CD8-positive, alpha-beta memory T cell (primary cell): Measurements from ENCODE around the gene NEK9. TPM values are rescaled to one million over a fixed set of nuclear protein-coding genes. Genes with fewer than 3 reads are reported as not detected.
A peak's percentile ranks its signal among the peaks of the same experiment; 100 is the strongest.
"Not testable (repeated sequence)": the region's sequence is repeated elsewhere in the genome, so short reads cannot be mapped to it uniquely, and the experiment has no call there.

Experiments used
- CTCF ChIA-PET: fragments of 350-600 bp; sonication (Branson Sonifier 250); formaldehyde crosslinking; loops from one replicate; lab custom pipeline; 2021; ENCODE audit warnings: antibody characterized with exemption; lab: Charles Lee
- POLR2A ChIA-PET: fragments of 350-600 bp; sonication (Branson Sonifier 250); formaldehyde crosslinking; loops from one replicate; lab custom pipeline; 2021; ENCODE audit warnings: antibody characterized with exemption; lab: Charles Lee
- DNase-seq, 5 donors: peaks; one replicate each; pipeline versions ENCODE4 v3.0.0 to v3.0.0-alpha.2; 2020 to 2022; ENCODE audit warnings: mixed read lengths in 1 of 5
- H3K27ac ChIP-seq: one replicate; pipeline ENCODE4 v1.7.0; 2013; ENCODE audit warnings: low read depth, mild to moderate bottlenecking, low read length, moderate library complexity
- H3K27me3 ChIP-seq: 2 replicates; pipeline ENCODE4 v1.7.0; 2013; ENCODE audit warnings: low read length, mild to moderate bottlenecking; ENCODE audit not compliant: insufficient read depth, poor library complexity, severe bottlenecking
- H3K36me3 ChIP-seq: 2 replicates; pipeline ENCODE4 v1.7.0; 2013; ENCODE audit warnings: mild to moderate bottlenecking, low read length, moderate library complexity; ENCODE audit not compliant: insufficient read depth
- H3K4me1 ChIP-seq: 2 replicates; pipeline ENCODE4 v1.7.0; 2013; ENCODE audit warnings: mild to moderate bottlenecking, low read length, moderate library complexity; ENCODE audit not compliant: insufficient read depth
- H3K4me3 ChIP-seq: 2 replicates; pipeline ENCODE4 v1.7.0; 2013; ENCODE audit warnings: mild to moderate bottlenecking, low read length
- H3K9me3 ChIP-seq: 2 replicates; pipeline ENCODE4 v1.7.0; 2013; ENCODE audit warnings: mild to moderate bottlenecking, low read length
- H3K27ac Mint-ChIP-seq, 8 donors: one replicate each; pipeline ENCODE4 v1.8.0; 2020 to 2021; ENCODE audit warnings: mixed read lengths in 8 of 8, mild to moderate bottlenecking in 6 of 8, inconsistent platforms in 3 of 8, moderate library complexity in 3 of 8
- H3K27me3 Mint-ChIP-seq, 2 donors: one replicate each; pipeline ENCODE4 v1.8.0; 2020 to 2021; ENCODE audit warnings: mixed read lengths in 2 of 2, mild to moderate bottlenecking in 1 of 2, moderate library complexity in 1 of 2
- H3K36me3 Mint-ChIP-seq, 3 donors: one replicate each; pipeline ENCODE4 v1.8.0; 2020 to 2021; ENCODE audit warnings: mixed read lengths in 3 of 3, inconsistent platforms in 1 of 3, mild to moderate bottlenecking in 1 of 3
- H3K4me1 Mint-ChIP-seq, 3 donors: one replicate each; pipeline ENCODE4 v1.8.0; 2020 to 2021; ENCODE audit warnings: mixed read lengths in 3 of 3, inconsistent platforms in 1 of 3, mild to moderate bottlenecking in 1 of 3
- H3K4me3 Mint-ChIP-seq, 7 donors: one replicate each; pipeline ENCODE4 v1.8.0; 2020 to 2021; ENCODE audit warnings: mixed read lengths in 7 of 7, mild to moderate bottlenecking in 6 of 7, moderate library complexity in 4 of 7, inconsistent platforms in 2 of 7
- H3K9me3 Mint-ChIP-seq, 5 donors: one replicate each; pipeline ENCODE4 v1.8.0; 2020 to 2022; ENCODE audit warnings: mixed read lengths in 5 of 5, mild to moderate bottlenecking in 3 of 5, moderate library complexity in 2 of 5, inconsistent platforms in 1 of 5
- polyA plus RNA-seq: library from polyadenylated mRNA; unstranded; fragments of 300-500 nt; fragmentation: Illumina TruSeq; gene quantifications from one replicate; pipeline ENCODE4 v1.2.3, GENCODE V29; 2021
- total RNA-seq, 2 experiments: library from RNA; stranded (reverse); gene quantifications; one replicate each; pipeline ENCODE4 v1.2.3, GENCODE V29; 2021

NEK9 gene
- total and polyA plus RNA-seq, 3 experiments from 2014 or later: 18.0 to 74.0 (median 72.2) TPM

- Histone ChIP-seq H3K27ac (no peak overlapping the region), H3K9me3 (no peaks in the 10 kb centered on the region), H3K4me1 (peaks cover 15% of the 10 kb centered on the region), H3K36me3 (peaks cover 17% of the 10 kb centered on the region), H3K27me3 (no peaks in the 10 kb centered on the region), H3K4me3 (no peak overlapping the region)
- no peak for DNase-seq
- POLR2A ChIA-PET: no interaction called here
- H3K27me3 Mint-ChIP-seq: no peaks in the 10 kb centered on the region
- H3K4me3 Mint-ChIP-seq: no peak overlapping the region
- H3K9me3 Mint-ChIP-seq: no peaks in the 10 kb centered on the region
- peaks cover 11 to 54% (median 21%) of the 10 kb centered on the region in 3 donors for H3K36me3 Mint-ChIP-seq
- H3K4me1 Mint-ChIP-seq: peaks cover 13 to 34% (median 27%) of the 10 kb centered on the region in 3 donors
- peak overlapping the region in 3 of 8 donors; percentile 43 to 73 (median 68) for H3K27ac Mint-ChIP-seq
- CTCF ChIA-PET: interaction anchor here (1.3 to 5.5 kb wide), 5 partner anchors 29 to 170 kb away, joined by 3 to 26 read pairs (median 8); no protein-coding TSS in a partner anchor
These were observed 7.8 kb upstream of the NEK9 start for GRCh38 chr14:75134644-75135043.

DNA sequence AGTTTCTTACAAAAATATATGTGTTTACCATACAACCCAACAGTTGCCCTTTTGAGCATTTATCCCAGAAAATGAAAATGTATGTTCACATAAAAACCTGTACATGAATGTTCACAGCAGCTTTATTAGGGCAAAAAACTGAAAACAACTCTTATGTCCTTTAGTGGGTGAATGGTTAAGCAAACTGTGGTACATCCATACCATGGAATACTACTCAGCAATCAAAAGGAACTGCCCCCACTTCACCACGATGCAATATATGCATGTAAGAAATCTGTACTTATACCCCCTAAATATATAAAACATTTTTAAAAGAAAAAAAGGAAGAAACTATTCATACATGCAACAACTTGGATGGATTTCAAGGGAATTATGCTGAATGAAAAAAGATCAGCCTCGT, 6.7 kb upstream of the NEK9 start:
- no peaks in the 10 kb centered on the region for H3K9me3 Mint-ChIP-seq
- CTCF ChIA-PET: interaction anchor here (1.5 to 5.5 kb wide), 3 partner anchors 162 to 171 kb away, joined by 8 to 26 read pairs (median 8); no protein-coding TSS in a partner anchor
- H3K4me1 Mint-ChIP-seq: peaks cover 8 to 30% (median 22%) of the 10 kb centered on the region in 3 donors
- no peak overlapping the region for H3K4me3 Mint-ChIP-seq
- Histone ChIP-seq H3K9me3 (no peaks in the 10 kb centered on the region), H3K4me3 (no peak overlapping the region), H3K27ac (no peak overlapping the region), H3K36me3 (peaks cover 17% of the 10 kb centered on the region), H3K4me1 (peaks cover 6% of the 10 kb centered on the region), H3K27me3 (no peaks in the 10 kb centered on the region)
- DNase-seq: no peak
- H3K27ac Mint-ChIP-seq: peak overlapping the region in 4 of 8 donors; percentile 43 to 83 (median 61)
- H3K36me3 Mint-ChIP-seq: peaks cover 11 to 51% (median 21%) of the 10 kb centered on the region in 3 donors
- POLR2A ChIA-PET: no interaction called here
- no peaks in the 10 kb centered on the region for H3K27me3 Mint-ChIP-seq

- Histone ChIP-seq H3K27me3 (no peaks in the 10 kb centered on the region), H3K36me3 (peaks cover 17% of the 10 kb centered on the region), H3K4me3 (no peak overlapping the region), H3K9me3 (no peaks in the 10 kb centered on the region), H3K27ac (no peak overlapping the region), H3K4me1 (peaks cover 6% of the 10 kb centered on the region)
- Mint-ChIP-seq H3K9me3 (no peaks in the 10 kb centered on the region), H3K4me1 (peaks cover 9 to 32% (median 23%) of the 10 kb centered on the region in 3 donors), H3K27me3 (no peaks in the 10 kb centered on the region), H3K27ac (peak overlapping the region in 7 of 8 donors; percentile 8 to 82 (median 19)), H3K36me3 (peaks cover 11 to 50% (median 21%) of the 10 kb centered on the region in 3 donors), H3K4me3 (no peak overlapping the region)
- DNase-seq: peak in 4 of 5 donors; percentile 42 to 69 (median 66)
- CTCF ChIA-PET: interaction anchor here (0.6 to 7.1 kb wide), 8 partner anchors 8 to 427 kb away, joined by 3 to 72 read pairs (median 6); no protein-coding TSS in a partner anchor
- POLR2A ChIA-PET: interaction anchor here (0.7 kb wide), 1 partner anchor 155 kb away, joined by 5 read pairs; no protein-coding TSS in a partner anchor
These were observed 5.7 kb upstream of the NEK9 start for GRCh38 chr14:75132382-75133086.

GRCh38 chr14:75128596-75128990, 1.7 kb upstream of the NEK9 start:
- DNase-seq: no peak
- no peak overlapping the region for H3K4me3 ChIP-seq
- H3K36me3 ChIP-seq: peaks cover 4% of the 10 kb centered on the region
- H3K27ac Mint-ChIP-seq: peak overlapping the region in 6 of 8 donors; percentile 11 to 89 (median 35)
- peak overlapping the region in 4 of 7 donors; percentile 15 to 52 (median 36) for H3K4me3 Mint-ChIP-seq
- H3K4me1 Mint-ChIP-seq: peaks cover 35 to 57% (median 54%) of the 10 kb centered on the region in 3 donors
- no peaks in the 10 kb centered on the region for H3K27me3 ChIP-seq
- no peaks in the 10 kb centered on the region for H3K27me3 Mint-ChIP-seq
- ChIA-PET CTCF (interaction anchor here (0.8 to 7.1 kb wide), 3 partner anchors 168 to 245 kb away, joined by 3 to 72 read pairs (median 55); no protein-coding TSS in a partner anchor), POLR2A (no interaction called here)
- peaks cover 3 to 35% (median 8%) of the 10 kb centered on the region in 3 donors for H3K36me3 Mint-ChIP-seq
- H3K9me3 Mint-ChIP-seq: no peaks in the 10 kb centered on the region
- H3K9me3 ChIP-seq: no peaks in the 10 kb centered on the region
- H3K27ac ChIP-seq: no peak overlapping the region
- H3K4me1 ChIP-seq: peaks cover 36% of the 10 kb centered on the region

DNA sequence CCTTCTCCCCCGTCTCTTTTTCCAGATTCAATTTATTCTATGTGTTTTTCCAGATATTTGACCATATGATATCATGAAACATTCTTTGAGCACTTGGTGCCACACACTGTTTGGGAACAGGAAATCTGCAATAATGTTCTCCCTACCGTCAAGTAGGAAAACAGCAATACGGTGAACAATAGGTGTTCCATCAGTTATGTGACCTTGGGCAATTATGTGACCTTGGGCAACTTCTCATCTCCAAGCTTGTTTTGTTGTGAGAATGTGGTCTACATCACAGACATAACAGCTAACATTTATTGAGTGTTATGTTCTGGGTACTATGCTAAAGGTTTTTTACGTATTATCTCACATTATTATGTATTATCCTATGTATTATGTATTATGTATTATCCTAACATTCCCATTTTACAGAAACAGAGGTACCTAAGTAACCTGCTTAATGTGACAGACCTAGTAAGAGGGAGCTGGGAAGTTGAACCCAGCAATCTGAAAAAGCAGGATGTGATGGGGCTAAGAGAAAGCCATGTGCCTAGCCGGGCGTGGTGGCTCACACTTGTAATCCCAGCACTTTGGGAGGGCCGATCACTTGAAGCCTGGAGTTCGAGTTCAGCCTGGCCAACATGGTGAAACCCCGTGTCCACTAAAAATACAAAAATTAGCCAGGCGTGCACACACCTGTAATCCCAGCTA, 1.2 kb upstream of the NEK9 start:
- no peaks in the 10 kb centered on the region for H3K36me3 ChIP-seq
- peaks cover 36% of the 10 kb centered on the region for H3K4me1 ChIP-seq
- Mint-ChIP-seq H3K36me3 (peaks cover 0 to 29% (median 5%) of the 10 kb centered on the region in 3 donors), H3K9me3 (no peaks in the 10 kb centered on the region), H3K27me3 (no peaks in the 10 kb centered on the region), H3K27ac (peak overlapping the region; percentile 84 to 99 (median 97)), H3K4me3 (peak overlapping the region; percentile 72 to 98 (median 97)), H3K4me1 (peaks cover 35 to 57% (median 54%) of the 10 kb centered on the region in 3 donors)
- POLR2A ChIA-PET: interaction anchor here (1.0 kb wide), 1 partner anchor 64 kb away, joined by 4 read pairs; the partner anchor contains the start of gene ACYP1
- peak overlapping the region; percentile 4 for H3K4me3 ChIP-seq
- DNase-seq: no peak
- peak overlapping the region; percentile 6 for H3K27ac ChIP-seq
- CTCF ChIA-PET: interaction anchor here (5.2 to 7.1 kb wide), 2 partner anchors 169 to 175 kb away, joined by 55 to 72 read pairs; no protein-coding TSS in a partner anchor
- H3K27me3 ChIP-seq: no peaks in the 10 kb centered on the region
- H3K9me3 ChIP-seq: no peaks in the 10 kb centered on the region

DNA sequence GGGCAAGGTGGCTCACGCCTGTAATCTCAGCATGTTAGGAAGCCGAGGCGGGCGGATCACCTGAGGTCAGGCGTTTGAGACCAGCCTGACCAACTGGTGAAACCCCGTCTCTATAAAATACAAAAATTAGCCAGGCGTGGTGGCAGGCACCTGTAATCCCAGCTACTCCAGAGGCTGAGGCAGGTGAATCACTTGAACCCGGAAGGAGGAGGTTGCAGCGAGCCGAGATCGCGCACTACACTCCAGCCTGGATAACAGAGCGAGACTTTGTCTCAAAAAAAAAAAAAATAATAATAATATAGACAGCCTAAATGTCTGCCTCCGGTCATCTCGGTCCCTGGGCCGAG, 599 bp upstream of the NEK9 start:
- H3K27me3 Mint-ChIP-seq, H3K36me3 ChIP-seq, H3K27me3 ChIP-seq, H3K9me3 ChIP-seq, H3K9me3 Mint-ChIP-seq: not testable (repeated sequence)
- DNase-seq: peak in 1 of 5 donors; percentile 48
- POLR2A ChIA-PET: interaction anchor here (0.7 to 1.4 kb wide), 6 partner anchors 31 to 167 kb away, joined by 3 to 6 read pairs (median 4); partner anchors contain the start of gene ACYP1
- H3K27ac Mint-ChIP-seq: peak overlapping the region; percentile 97 to 99 (median 98)
- peak overlapping the region; percentile 95 to 98 (median 97) for H3K4me3 Mint-ChIP-seq
- peaks cover 36% of the 10 kb centered on the region for H3K4me1 ChIP-seq
- peaks cover 0 to 26% (median 2%) of the 10 kb centered on the region in 3 donors for H3K36me3 Mint-ChIP-seq
- peaks cover 35 to 52% (median 52%) of the 10 kb centered on the region in 3 donors for H3K4me1 Mint-ChIP-seq
- CTCF ChIA-PET: interaction anchor here (1.5 to 7.1 kb wide), 5 partner anchors 169 to 388 kb away, joined by 4 to 72 read pairs (median 6); no protein-coding TSS in a partner anchor
- peak overlapping the region; percentile 95 for H3K27ac ChIP-seq
- H3K4me3 ChIP-seq: peak overlapping the region; percentile 99

- ChIA-PET POLR2A (interaction anchor here (0.6 to 1.4 kb wide), 7 partner anchors 106 to 437 kb away, joined by 3 to 6 read pairs (median 4); no protein-coding TSS in a partner anchor), CTCF (interaction anchor here (0.7 to 7.1 kb wide), 7 partner anchors 15 to 389 kb away, joined by 3 to 72 read pairs (median 4); partner anchors contain the start of gene ACYP1)
- no peaks in the 10 kb centered on the region for H3K9me3 ChIP-seq
- peaks cover 36% of the 10 kb centered on the region for H3K4me1 ChIP-seq
- H3K4me1 Mint-ChIP-seq: peaks cover 35 to 56% (median 55%) of the 10 kb centered on the region in 3 donors
- peak overlapping the region; percentile 99 for H3K4me3 ChIP-seq
- peak overlapping the region; percentile 88 to 98 (median 97) for H3K4me3 Mint-ChIP-seq
- H3K36me3 Mint-ChIP-seq: peaks cover 2 to 24% (median 3%) of the 10 kb centered on the region in 3 donors
- peak overlapping the region; percentile 95 for H3K27ac ChIP-seq
- H3K36me3 ChIP-seq: no peaks in the 10 kb centered on the region
- H3K27me3 Mint-ChIP-seq: no peaks in the 10 kb centered on the region
- H3K27ac Mint-ChIP-seq: peak overlapping the region; percentile 95 to 99 (median 98)
- H3K9me3 Mint-ChIP-seq: no peaks in the 10 kb centered on the region
- DNase-seq: peak in 1 of 5 donors; percentile 33
- no peaks in the 10 kb centered on the region for H3K27me3 ChIP-seq
These were observed 715 bp downstream of the NEK9 start for GRCh38 chr14:75126121-75126544.
